Activated T-cell treated with anti-CD3 and anti-CD28 coated beads for 4 hours (primary cell): ENCODE results near the gene RNF13.
"Not testable (repeated sequence)": the region's sequence is repeated elsewhere in the genome, so short reads cannot be mapped to it uniquely, and the experiment has no call there.

Experiments used
- DNase-seq: peaks from one replicate; pipeline ENCODE4 v3.0.0-alpha.2; 2020

The RNF13 gene

DNA sequence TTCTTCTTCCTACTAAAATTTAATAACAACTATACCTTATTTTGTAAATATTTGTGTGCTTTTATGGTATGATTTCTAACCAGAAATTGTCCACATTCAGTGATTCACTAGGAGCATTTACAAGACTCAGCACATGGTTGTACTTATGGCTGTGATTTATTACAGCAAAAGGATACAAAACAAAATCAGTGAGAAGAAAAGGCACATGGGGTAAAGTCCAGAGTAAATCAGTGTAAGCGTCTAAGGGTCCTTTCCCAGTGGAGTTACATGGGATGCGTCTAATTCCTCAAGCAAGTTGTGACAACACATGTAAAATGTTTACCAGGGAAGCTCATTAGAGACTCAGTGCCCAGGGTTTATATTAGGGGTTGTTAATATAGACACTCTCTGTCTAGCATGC is 31.1 kb downstream of the RNF13 start:
- no peak for DNase-seq

DNA sequence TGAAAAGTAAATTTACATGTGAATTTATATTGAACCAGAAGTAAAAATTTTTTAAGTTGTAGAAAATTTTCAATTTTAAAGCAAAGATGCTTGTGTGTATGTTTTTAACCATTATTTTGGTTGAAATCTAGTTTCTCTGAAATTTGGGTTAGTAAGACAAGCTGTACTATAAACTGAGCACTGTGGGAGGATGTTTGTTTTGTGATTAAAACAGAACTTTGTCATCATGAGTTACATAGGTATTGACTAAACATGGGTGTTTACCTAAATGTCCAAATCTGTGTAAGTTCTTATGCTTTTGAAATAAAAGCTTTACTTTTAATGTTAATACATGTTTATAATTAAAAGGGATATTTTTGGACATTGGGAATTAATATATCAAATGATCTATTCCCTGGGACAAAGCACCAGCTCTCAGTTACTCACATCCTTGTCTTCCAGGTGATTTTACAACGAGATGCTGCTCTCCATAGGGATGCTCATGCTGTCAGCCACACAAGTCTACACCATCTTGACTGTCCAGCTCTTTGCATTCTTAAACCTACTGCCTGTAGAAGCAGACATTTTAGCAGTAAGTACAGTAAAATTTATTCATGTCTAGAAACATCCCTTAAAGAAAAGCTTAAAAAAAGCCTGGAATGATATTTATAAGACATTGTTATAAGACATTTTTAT is 32.7 kb downstream of the RNF13 start:
- no peak for DNase-seq

DNA sequence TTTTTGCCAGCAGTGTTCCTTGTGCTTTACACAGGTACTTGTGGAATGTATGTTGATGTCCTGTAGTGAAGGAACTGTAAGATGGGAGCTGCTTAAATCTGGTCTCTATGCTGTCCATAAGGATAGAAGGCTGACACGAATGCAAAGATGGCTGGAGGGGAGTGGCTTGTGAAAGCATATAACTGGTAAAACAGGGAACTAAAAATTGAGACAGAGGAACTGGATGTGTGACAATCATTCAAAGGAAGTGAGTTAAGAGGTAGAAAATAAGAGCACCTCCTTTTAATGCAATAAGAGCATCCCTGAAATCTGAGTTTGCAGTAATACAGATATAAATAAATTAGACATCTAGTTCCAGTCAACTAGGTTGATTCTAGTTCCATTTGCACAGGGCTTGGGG is 35.2 kb downstream of the RNF13 start:
- DNase-seq, result no peak

DNA sequence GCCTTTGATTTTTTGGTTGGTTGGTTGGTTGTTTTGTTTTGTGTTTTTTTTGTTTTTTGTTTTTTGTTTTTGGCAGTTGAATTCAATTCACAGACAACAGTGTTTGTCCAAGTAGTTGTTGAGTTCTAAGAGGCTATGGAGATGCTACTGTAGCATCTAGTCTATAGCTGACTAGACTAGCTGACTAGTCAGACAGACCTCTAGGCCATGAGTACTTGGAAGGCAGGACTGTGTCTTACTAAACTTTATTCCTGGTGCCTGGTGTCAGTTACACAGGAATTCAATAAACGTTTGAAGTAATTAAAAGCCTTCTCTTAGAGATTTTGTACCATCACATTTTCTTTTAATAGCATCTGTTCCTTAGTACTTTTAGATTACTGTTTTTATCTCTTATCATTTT is 35.7 kb downstream of the RNF13 start:
- DNase-seq, result no peak

- no peak for DNase-seq
Measured at GRCh38 chr3:149850787-149851584, 38.0 kb downstream of the RNF13 start.

GRCh38 chr3:149858911-149859310 is 45.9 kb downstream of the RNF13 start:
- no peak for DNase-seq

DNA sequence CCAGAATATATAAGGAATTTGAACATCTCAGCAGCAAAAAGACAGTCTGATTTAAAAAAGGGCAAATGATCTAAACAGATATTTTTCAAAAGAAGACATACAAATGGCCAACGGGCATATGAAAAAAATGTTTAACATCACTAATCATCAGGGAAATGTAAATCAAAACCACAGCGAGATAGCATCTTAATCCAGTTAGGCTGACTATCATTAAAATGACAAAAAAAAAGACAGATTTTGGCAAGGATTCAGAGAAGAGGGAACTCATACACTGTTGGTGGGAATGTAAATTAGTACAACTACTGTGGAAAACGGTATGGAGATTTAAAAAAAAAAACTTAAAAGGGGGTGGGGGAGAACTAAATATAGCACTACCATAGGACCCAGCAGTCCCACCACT is 47.9 kb downstream of the RNF13 start:
- no peak for DNase-seq

DNA sequence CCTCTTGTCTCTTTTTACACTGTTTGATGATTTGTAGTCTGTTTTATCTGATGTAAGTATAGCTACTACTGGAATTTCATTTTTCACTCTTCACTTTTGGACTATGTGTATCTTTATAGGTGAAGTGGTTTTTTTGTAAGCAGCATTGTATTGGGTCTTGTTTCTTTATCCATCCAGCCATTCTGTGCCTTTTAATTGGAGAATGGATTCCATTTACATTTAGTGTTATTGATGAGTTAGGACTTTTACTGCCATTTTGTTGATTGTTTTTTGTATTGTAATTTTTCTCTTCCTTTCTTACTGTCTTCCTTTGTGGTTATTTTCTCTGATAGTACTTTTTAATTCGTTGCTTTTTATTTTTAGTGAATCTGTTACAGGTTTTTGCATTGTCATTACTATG is 54.5 kb downstream of the RNF13 start:
- no peak for DNase-seq

- no peak for DNase-seq
Measured at GRCh38 chr3:149871855-149872254, 58.8 kb downstream of the RNF13 start.

DNA sequence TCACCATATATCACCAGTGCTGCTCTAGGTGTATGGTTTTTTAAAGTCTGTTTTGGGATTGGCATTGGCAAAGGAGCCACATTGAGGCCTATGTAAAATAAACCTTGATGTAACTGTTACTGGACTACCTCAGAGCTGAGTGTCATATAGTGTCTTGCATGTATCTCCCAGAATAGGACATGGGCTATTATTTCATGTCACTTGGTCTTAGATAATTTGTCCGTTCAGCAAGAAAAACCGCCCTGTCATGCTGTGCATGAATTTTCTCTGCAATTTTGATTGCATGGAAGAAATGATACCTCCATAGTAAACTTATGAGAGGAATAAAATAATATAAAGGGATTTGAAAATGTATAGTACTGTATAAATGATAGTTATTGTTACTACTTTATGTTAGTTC is 59.6 kb downstream of the RNF13 start:
- no peak for DNase-seq

DNA sequence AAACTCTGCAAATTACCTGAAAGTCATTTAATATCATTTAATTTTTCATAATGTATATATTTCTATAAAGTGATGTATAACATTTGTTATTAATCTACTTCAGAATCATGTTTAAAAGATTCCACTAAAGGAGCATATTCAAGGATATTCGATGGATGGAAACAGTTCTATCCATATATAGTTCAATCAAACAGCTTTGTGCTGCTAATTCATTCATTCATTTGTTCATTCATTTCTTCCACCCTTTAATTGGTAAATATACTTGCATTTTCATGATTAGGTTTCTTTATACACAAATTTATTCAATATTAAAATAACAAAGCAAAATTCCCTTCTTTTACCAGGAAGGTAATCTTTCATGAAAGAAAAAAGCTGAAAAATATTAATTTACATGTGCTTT is 64.7 kb downstream of the RNF13 start:
- no peak for DNase-seq

DNA sequence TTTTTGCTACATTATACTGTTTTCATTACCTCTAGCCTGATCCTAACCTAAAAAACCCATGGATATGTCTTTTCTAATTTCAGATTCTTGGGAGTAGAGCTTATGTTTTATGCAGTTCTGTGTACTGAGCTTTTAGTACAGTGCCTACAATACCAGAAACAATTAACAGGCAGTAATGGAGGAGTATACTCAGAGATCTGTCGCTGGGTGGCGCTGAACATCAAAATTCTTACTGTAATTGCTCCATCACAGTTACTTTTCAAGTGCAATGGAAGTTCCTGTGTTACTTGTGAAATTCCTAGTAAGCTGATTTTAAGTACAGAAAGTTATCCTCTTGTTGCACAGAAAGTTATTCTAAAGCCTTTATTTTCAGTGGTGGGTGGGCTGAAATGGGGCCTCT is 66.9 kb downstream of the RNF13 start:
- no peak for DNase-seq

DNA sequence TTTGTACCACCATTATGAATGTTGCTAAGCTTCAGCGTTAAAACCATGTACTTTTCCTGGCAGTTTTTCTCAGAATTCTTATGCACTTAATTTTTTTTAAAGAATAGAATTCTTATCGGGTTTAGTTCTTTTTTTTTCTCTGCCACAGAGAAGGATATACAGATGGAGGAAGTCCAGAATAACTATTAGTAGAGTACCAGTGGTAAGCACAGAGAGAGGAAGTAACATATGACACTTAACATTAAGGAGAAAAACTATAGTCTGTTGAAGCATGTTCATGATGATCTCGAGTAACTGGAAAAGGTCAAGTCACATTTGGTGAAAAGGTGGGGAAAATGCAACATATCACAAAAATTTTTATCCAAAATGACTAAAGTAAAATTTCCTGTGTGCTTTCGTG is 68.9 kb downstream of the RNF13 start:
- DNase-seq, result no peak

DNA sequence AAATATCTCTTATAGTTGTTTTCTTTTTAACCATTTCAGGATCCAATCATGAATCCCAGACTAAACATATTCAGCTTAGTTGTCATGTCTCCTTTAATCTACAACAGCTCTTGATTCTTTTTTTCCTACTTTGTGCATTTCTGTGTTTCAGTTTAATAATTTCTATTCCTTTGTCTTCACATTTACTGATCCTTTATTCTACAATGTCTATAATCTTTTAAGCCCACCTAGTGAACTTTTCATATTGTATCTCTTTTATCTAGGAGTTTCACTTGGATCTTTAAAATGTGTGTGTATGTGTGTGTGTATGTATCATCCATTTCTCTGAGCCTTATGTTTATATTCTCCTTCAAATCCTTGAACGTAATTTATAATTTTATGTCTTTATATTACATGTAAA is 70.1 kb downstream of the RNF13 start:
- no peak for DNase-seq

GRCh38 chr3:149883860-149884259 is 70.8 kb downstream of the RNF13 start:
- DNase-seq, result not testable (repeated sequence)

DNA sequence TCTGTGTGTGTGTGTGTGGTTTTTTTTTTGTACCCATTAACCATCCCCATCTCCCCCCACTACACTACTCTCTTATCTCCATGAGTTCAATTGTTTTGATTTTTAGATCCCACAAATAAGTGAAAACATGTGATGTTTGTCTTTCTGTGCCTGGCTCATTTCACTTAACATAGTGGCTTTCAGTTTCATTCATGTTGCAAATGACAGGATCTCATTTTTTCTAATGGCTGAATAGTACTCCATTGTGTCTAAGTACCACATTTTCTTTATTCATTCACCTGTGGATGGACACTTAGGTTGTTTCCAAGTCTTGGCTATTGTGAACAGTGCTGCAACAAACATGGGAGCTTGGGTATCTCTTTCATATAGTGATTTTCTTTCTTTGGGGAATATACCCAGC is 71.8 kb downstream of the RNF13 start:
- DNase-seq, result not testable (repeated sequence)

GRCh38 chr3:149886957-149887356 is 73.9 kb downstream of the RNF13 start:
- DNase-seq, result no peak

DNA sequence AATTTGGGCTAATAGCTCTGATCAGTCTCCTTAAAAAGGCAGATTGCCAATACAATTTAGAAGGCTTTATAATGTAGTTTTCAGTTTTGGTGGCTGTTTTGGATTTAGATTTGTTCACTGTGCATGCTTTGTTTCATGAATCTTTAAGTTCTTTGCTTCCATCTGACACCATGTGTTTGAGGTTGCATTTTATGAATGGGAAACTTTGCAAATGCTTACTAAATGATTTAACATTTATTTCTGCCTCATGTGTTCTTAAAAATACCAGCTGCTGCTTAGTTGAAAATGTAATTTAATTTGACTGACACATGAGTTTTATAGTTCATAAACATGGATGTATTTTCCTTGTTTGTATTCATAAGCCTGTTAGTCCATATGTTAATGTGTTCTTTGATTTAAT is 78.6 kb downstream of the RNF13 start:
- DNase-seq, result no peak

DNA sequence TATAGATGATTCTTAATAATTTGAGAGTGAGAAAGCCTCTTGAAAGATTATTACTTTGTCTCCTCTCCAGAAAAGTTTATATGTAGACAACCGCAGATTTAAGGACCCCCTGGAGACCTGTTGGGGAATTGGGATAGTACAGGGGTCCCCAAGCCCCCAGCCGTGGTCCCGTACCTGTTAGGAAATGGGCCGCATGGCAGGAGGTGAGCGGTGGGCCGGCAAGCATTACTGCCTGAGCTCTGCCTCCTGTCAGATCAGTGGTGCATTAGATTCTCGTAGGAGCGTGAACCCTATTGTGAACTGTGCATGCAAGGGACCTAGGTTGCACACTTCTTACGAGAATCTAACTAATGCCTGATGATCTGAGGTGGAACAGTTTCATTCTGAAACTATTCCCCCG is 79.4 kb downstream of the RNF13 start:
- DNase-seq, result no peak

- no peak for DNase-seq
Measured at GRCh38 chr3:149894205-149894604, 81.2 kb downstream of the RNF13 start.

DNA sequence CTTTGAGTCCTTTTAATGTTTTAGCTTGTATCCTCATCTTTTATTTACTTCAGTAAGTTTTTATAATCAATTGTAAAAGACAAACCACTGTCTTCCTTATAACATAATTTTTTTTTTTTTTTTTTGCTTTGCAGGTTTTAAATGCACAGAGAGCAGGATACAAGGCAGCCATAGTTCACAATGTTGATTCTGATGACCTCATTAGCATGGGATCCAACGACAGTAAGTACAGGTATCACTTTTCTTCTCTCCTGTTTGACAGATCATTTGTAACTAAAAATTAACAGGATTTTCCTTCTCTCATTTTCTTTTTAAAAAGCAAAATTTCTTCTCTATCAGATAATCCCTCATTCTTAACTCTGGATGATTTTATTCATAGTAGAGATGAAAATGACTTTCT is 82.3 kb downstream of the RNF13 start:
- DNase-seq, result no peak

- no peak for DNase-seq
Measured at GRCh38 chr3:149895769-149896168, 82.8 kb downstream of the RNF13 start.

GRCh38 chr3:149898771-149899170 is 85.8 kb downstream of the RNF13 start:
- no peak for DNase-seq

DNA sequence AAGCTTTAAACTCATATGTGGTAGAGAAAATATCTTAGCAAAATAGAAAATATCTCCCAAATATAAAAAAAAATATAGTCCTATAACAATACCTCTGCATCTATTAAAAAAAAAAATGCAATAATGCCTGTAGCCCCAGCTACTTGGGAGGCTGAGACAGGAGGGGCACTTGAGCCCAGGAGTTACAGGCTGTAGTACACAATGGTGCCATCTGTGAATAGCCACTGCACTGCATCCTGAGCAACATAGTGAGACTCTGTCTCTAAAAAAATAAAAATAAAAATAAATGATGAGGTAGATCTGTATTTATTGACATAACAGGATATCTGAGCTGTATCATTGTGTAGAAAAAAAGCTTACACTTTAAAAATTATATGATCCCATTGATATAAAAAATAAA is 87.3 kb downstream of the RNF13 start:
- no peak for DNase-seq

- no peak for DNase-seq
Measured at GRCh38 chr3:149901770-149902169, 88.8 kb downstream of the RNF13 start.
